Naive B cell (primary cell): Measurements from ENCODE around the gene C5AR1. TPM values are rescaled to one million over a fixed set of nuclear protein-coding genes. Genes with fewer than 3 reads are reported as not detected.
"Not testable (repeated sequence)": the region's sequence is repeated elsewhere in the genome, so short reads cannot be mapped to it uniquely, and the experiment has no call there.

ENCODE experiments used
- ATAC-seq, 2 donors: fragments of 150-1000 bp; cut with Tn5 transposase; 2 replicates each; pipeline ENCODE4 v1.10.0; 2021; ENCODE audit warnings: low read depth in 2 of 2, mild to moderate bottlenecking in 2 of 2, moderate library complexity in 2 of 2
- DNase-seq: peaks from one replicate; pipeline ENCODE4 v3.0.0; 2022
- H3K27ac Mint-ChIP-seq, 6 donors: one replicate each; pipeline ENCODE4 v1.8.0; 2020 to 2022; ENCODE audit warnings: mild to moderate bottlenecking in 6 of 6, mixed read lengths in 6 of 6, moderate library complexity in 5 of 6, inconsistent platforms in 2 of 6
- H3K27me3 Mint-ChIP-seq, 3 donors: one replicate each; pipeline ENCODE4 v1.8.0; 2021 to 2022; ENCODE audit warnings: mixed read lengths in 3 of 3, mild to moderate bottlenecking in 1 of 3
- H3K36me3 Mint-ChIP-seq, 2 donors: one replicate each; pipeline ENCODE4 v1.8.0; 2020 to 2022; ENCODE audit warnings: mixed read lengths in 2 of 2, inconsistent platforms in 1 of 2, mild to moderate bottlenecking in 1 of 2
- H3K4me1 Mint-ChIP-seq, 3 donors: one replicate each; pipeline ENCODE4 v1.8.0; 2020 to 2022; ENCODE audit warnings: mixed read lengths in 3 of 3, inconsistent platforms in 1 of 3, mild to moderate bottlenecking in 1 of 3, moderate library complexity in 1 of 3
- H3K4me3 Mint-ChIP-seq, 8 donors: one replicate each; pipeline ENCODE4 v1.8.0; 2020 to 2022; ENCODE audit warnings: mild to moderate bottlenecking in 8 of 8, mixed read lengths in 8 of 8, moderate library complexity in 8 of 8, inconsistent platforms in 2 of 8
- H3K9me3 Mint-ChIP-seq, 7 donors: one replicate each; pipeline ENCODE4 v1.8.0; 2020 to 2022; ENCODE audit warnings: mixed read lengths in 7 of 7, mild to moderate bottlenecking in 5 of 7, inconsistent platforms in 2 of 7, moderate library complexity in 1 of 7
- polyA plus RNA-seq, 6 donors: library from polyadenylated mRNA; unstranded; fragments of 300-500 nt; fragmentation: Illumina TruSeq; gene quantifications; one replicate each; pipeline ENCODE4 v1.2.3, GENCODE V29; 2021; ENCODE audit warnings: low read depth in 6 of 6

Gene C5AR1
- polyA plus RNA-seq, 6 donors from 2014 or later, result 0.16 to 0.95 (median 0.21) TPM; not detected in 1

DNA sequence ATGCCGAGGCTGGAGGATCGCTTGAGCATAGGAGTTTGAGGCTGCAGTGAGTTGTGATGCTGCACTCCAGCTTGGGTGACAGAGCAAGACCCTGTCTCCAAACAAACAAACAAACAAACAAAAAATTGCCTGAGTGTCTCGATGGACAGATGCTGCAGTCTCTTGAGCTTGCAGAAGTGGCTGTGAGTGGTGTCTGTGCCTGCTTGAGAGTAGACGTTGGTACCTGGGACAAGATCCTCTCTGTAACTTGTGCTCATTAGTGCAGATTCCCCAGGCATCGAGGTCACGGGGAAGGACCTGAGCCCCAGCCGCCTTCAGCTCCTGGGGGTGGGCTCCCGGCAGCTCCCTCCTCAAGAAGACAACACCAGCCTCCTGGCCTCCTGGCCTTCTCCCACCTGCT lies 13.7 kb downstream of the C5AR1 start:
- no peak for ATAC-seq
- H3K27ac Mint-ChIP-seq, result no peak overlapping the region
- peaks cover 0 to 5% (median 0%) of the 10 kb centered on the region in 3 donors for H3K4me1 Mint-ChIP-seq

DNA sequence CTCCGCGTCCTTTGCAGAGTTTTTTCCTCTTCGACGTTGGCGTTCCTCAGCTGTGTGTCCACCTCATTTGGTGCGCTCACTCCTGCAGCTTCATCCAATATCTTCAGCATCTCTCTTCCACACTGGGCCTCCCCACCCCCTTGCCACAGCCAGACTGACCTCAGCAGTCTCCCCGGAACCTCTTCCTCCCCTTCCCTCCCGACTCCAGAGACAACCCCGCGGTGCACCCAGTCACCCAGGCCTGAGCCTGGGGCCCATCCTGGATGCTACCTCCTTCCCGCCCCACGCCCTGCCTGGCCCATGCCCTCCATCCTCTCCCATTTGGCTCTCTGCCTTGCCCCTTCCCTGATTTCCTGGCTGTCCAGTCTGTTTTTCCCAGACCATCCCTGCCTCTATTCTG lies 14.2 kb downstream of the C5AR1 start:
- peaks cover 22 to 54% (median 39%) of the 10 kb centered on the region in 3 donors for H3K27me3 Mint-ChIP-seq
- no peak overlapping the region for H3K4me3 Mint-ChIP-seq
- peaks cover 0 to 5% (median 0%) of the 10 kb centered on the region in 3 donors for H3K4me1 Mint-ChIP-seq
- no peak overlapping the region for H3K27ac Mint-ChIP-seq
- no peaks in the 10 kb centered on the region for H3K9me3 Mint-ChIP-seq
- no peak for DNase-seq
- ATAC-seq, result no peak
- H3K36me3 Mint-ChIP-seq, result no peaks in the 10 kb centered on the region

More for the DNA sequence above, 13.7 kb downstream of the C5AR1 start:
- Mint-ChIP-seq H3K9me3 (no peaks in the 10 kb centered on the region), H3K36me3 (no peaks in the 10 kb centered on the region), H3K27me3 (peaks cover 22 to 54% (median 41%) of the 10 kb centered on the region in 3 donors), H3K4me3 (no peak overlapping the region)
- no peak for DNase-seq

DNA sequence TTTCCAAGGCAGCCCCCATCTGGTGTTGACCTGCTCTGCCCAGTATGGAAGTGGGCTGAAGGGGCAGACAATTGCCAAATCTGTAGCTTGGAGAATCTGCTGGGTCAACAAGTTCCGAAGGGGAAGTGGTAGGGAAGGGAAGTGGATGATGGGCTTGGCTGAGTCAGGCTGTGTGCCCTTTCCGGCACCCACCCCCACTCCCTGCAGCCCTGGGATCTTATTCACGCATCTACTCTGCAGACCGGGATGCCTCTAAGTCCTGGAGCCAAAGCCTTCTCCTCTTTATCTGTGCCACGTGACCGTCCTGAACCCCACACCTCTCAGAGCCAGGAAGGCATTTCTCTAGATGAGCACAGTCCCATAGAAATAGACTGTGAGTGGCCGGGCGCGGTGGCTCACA lies 14.8 kb downstream of the C5AR1 start:
- Mint-ChIP-seq H3K27ac (no peak overlapping the region), H3K4me3 (no peak overlapping the region), H3K4me1 (peaks cover 0 to 5% (median 0%) of the 10 kb centered on the region in 3 donors), H3K36me3 (no peaks in the 10 kb centered on the region), H3K9me3 (no peaks in the 10 kb centered on the region), H3K27me3 (peaks cover 22 to 54% (median 33%) of the 10 kb centered on the region in 3 donors)
- ATAC-seq, result no peak
- no peak for DNase-seq

DNA sequence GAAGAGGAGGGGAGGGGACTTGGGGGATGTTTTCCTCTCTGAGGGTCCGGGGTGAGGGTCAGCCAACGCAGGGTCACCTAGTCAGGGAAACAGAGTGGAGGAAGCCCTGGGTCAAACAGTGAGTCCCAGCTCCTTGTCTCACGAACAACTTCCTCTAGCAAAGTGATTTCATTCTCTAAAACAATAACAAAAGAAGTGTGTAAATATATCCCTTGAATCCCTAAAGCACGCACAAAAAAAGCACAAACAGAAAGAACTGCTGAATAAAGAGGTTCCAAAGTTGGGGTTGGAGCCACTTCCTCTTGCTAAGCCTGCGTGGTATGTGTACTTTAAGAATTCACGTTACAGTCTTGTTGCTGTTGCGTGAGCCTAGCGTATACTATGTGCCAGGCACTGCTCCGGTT lies 20.8 kb downstream of the C5AR1 start:
- H3K4me1 Mint-ChIP-seq, result no peaks in the 10 kb centered on the region
- no peak overlapping the region for H3K4me3 Mint-ChIP-seq
- no peaks in the 10 kb centered on the region for H3K9me3 Mint-ChIP-seq
- DNase-seq (no peak), ATAC-seq (no peak)
- H3K36me3 Mint-ChIP-seq, result no peaks in the 10 kb centered on the region
- no peak overlapping the region for H3K27ac Mint-ChIP-seq
- H3K27me3 Mint-ChIP-seq, result peaks cover 6 to 25% (median 11%) of the 10 kb centered on the region in 3 donors

DNA sequence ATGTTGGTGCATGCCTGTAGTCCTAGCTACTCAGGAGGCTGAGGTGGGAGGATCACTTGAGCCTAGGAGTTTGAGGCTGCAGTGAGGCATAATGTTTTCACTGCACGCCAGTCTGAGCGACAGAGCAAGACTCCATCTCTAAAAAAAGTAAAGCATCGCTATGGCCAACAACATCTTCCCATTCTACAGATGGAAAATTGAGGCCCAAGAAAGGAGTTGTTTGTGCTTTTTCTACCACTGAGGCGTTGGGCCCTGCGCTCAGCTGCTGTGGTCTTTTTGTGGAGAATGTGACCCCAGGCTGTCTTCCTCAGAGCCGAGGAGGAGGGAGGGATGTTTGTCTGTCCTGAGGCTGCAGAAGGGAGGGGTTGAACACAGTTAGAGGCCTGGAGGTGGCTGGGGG lies 21.8 kb downstream of the C5AR1 start:
- Mint-ChIP-seq H3K4me1 (peaks cover 2 to 3% (median 2%) of the 10 kb centered on the region in 3 donors), H3K27me3 (peaks cover 4 to 19% (median 11%) of the 10 kb centered on the region in 3 donors), H3K27ac (no peak overlapping the region), H3K9me3 (no peaks in the 10 kb centered on the region), H3K4me3 (no peak overlapping the region), H3K36me3 (no peaks in the 10 kb centered on the region)
- no peak for DNase-seq
- ATAC-seq, result no peak

DNA sequence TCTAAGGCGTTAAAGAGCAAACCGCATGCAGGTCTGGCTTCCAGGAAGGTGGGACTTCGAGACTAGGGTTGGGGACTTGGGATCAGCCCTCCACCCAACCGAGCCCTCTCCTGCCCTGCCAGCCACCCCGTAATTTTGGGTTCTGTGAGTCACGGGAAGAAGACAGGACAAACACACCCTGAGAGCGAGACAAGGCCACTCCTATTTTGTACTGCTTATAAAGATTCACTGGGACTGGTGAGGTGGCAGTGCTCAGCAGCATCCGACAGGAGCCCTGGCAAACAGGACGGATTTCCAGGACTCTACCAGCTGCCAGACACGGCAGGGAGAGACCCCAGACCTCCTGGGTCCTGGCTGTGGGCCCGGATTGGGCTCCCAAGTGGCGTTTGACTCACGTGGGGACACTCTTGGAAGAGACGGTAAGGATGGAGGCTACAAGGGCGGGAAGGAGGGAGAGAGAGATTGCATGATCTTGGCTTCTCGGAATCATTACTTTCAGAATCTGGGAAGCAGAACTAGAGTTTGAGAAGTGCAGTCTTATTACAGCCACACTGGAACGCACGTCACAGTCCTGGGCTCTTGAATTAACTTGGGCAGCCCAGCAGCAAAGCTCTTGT lies 22.4 kb downstream of the C5AR1 start, which contains the start of gene C5AR2:
Gene C5AR2 (plus strand): TSS at position 245 of the 617 bp plus-strand sequence. CDS start 8,625 bp downstream, outside the sequence.
- Mint-ChIP-seq H3K4me3 (no peak within 1 kb of the TSS), H3K27me3 (peaks cover 4 to 14% (median 11%) of the 10 kb centered on the region in 3 donors), H3K9me3 (no peaks in the 10 kb centered on the region), H3K36me3 (no peaks in the 10 kb centered on the region), H3K27ac (peak within 1 kb of the TSS in 1 of 6 donors; percentile 10), H3K4me1 (peaks cover 5 to 6% (median 6%) of the 10 kb centered on the region in 3 donors)
- no peak for DNase-seq
- no peak for ATAC-seq

DNA sequence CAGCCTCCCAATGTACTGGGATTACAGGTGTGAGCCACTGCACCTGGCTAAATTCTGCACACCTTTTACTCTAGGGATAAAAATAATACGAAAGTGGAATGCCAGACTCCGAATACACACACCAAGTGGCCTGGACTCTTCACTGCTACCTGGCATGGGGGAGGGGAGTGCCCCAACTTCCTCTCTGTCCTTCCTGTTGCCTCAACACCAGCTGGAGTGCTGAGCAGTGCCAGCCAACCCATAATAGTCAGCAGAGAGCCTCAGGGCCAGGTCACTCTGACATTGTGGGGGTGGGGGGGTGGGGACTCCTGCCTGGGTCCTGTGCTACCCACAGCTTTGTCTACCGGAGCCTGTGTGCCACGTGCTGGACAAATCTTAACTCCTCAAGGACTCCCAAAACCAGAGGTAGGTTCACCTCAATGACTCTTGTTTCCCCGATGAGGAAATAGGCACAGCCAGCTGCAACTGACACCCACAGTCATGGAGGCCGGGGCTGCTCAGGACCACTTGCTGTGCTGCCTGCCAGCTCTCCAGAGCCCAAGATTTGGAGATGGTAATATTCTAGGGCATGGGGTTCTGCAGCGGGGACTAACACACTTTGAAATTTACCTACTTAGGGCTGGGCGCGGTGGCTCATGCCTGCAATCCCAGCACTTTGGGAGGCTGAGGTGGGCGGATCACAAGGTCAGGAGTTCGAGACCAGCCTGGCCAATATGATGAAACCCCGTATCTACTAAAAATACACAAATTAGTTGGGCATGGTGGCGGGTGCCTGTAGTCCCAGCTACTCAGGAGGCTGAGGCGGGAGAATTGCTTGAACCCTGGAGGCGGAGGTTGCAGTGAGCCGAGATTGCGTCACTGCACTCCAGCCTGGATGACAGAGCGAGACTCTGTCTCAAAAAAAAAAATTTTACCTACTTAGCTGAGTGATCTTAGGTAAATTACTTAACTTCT lies 27.4 kb downstream of the C5AR1 start:
- H3K9me3 Mint-ChIP-seq, H3K36me3 Mint-ChIP-seq, H3K27ac Mint-ChIP-seq, H3K4me1 Mint-ChIP-seq, DNase-seq: not testable (repeated sequence)
- peak; percentile 48 to 63 for ATAC-seq
- Mint-ChIP-seq H3K27me3 (peaks cover 10 to 29% (median 26%) of the 10 kb centered on the region in 3 donors), H3K4me3 (peak overlapping the region in 1 of 8 donors; percentile 4)

DNA sequence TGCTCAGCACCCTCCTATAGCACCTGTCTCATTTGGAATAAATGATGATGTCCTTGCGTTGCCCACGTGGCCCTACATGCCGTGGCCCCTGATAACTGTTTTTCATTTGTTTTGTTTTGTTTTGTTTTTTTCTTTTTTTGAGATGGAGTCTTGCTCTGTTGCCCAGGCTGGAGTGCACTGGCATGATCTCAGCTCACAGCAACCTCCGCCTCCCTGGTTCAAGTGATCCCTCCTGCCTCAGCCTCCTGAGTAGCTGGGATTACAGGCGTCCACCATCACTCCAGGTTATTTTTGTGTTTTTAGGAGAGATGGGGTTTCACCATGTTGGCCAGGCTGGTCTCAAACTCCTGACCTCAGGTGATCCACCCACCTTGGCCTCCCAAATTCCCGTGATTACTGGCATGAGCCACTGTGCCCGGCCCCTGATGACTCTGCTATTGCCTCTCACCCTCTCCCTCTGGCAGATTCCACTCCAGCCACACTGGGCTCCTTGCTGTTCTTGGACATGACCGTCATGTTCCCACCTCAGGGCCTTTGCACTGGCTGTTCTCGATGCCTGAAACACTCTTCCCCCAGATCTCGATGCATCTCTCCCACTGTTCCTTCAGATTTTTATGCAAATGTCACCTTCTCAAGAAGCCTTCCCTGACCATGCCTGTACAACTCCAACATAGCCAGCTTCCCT lies 29.7 kb downstream of the C5AR1 start:
- H3K27ac Mint-ChIP-seq, result no peak overlapping the region

DNA sequence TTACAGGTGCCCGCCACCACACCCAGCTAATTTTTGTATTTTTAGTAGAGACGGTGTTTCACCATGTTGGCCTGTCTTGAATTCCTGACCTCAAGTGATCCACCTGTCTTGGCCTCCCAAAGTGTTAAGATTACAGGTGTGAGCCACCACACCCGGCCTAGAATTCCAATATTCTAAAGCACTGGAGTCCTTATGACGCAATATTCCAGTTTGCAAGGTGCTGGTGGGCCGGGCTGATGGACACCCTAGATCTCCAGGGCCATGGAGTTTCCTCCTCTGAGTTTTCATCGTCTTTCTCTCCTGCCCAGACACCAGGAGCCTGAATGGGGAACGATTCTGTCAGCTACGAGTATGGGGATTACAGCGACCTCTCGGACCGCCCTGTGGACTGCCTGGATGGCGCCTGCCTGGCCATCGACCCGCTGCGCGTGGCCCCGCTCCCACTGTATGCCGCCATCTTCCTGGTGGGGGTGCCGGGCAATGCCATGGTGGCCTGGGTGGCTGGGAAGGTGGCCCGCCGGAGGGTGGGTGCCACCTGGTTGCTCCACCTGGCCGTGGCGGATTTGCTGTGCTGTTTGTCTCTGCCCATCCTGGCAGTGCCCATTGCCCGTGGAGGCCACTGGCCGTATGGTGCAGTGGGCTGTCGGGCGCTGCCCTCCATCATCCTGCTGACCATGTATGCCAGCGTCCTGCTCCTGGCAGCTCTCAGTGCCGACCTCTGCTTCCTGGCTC lies 31.0 kb downstream of the C5AR1 start:
- H3K4me3 Mint-ChIP-seq, result no peak overlapping the region
- H3K27ac Mint-ChIP-seq, result no peak overlapping the region
- DNase-seq (no peak), ATAC-seq (no peak)
- peaks cover 4 to 5% of the 10 kb centered on the region in 2 donors for H3K36me3 Mint-ChIP-seq
- peaks cover 8 to 32% (median 15%) of the 10 kb centered on the region in 3 donors for H3K27me3 Mint-ChIP-seq
- H3K9me3 Mint-ChIP-seq, result peaks cover 0 to 9% (median 3%) of the 10 kb centered on the region in 7 donors
- peaks cover 5 to 6% (median 6%) of the 10 kb centered on the region in 3 donors for H3K4me1 Mint-ChIP-seq

More for the DNA sequence above, 29.7 kb downstream of the C5AR1 start:
- DNase-seq (no peak), ATAC-seq (no peak)
- Mint-ChIP-seq H3K4me1 (peaks cover 5 to 6% (median 6%) of the 10 kb centered on the region in 3 donors), H3K36me3 (peaks cover 4 to 5% of the 10 kb centered on the region in 2 donors), H3K27me3 (peaks cover 8 to 32% (median 15%) of the 10 kb centered on the region in 3 donors), H3K4me3 (no peak overlapping the region), H3K9me3 (peaks cover 0 to 9% (median 3%) of the 10 kb centered on the region in 7 donors)

DNA sequence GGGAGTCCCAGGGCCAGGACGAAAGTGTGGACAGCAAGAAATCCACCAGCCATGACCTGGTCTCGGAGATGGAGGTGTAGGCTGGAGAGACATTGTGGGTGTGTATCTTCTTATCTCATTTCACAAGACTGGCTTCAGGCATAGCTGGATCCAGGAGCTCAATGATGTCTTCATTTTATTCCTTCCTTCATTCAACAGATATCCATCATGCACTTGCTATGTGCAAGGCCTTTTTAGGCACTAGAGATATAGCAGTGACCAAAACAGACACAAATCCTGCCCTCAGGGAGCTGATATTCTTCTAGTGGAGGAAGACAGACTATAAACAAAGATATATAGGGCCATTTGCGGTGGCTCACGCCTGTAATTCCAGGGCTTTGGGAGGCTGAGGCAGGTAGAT lies 32.1 kb downstream of the C5AR1 start:
- H3K4me3 Mint-ChIP-seq, result peak overlapping the region in 1 of 8 donors; percentile 18
- peaks cover under 1 to 2% (median 1%) of the 10 kb centered on the region in 3 donors for H3K4me1 Mint-ChIP-seq
- DNase-seq (no peak), ATAC-seq (no peak)
- H3K36me3 Mint-ChIP-seq, result peaks cover 4 to 5% of the 10 kb centered on the region in 2 donors
- peak overlapping the region in 1 of 6 donors; percentile 84 for H3K27ac Mint-ChIP-seq
- H3K27me3 Mint-ChIP-seq, result peaks cover 8 to 32% (median 15%) of the 10 kb centered on the region in 3 donors
- H3K9me3 Mint-ChIP-seq, result peaks cover 0 to 9% (median 3%) of the 10 kb centered on the region in 7 donors

DNA sequence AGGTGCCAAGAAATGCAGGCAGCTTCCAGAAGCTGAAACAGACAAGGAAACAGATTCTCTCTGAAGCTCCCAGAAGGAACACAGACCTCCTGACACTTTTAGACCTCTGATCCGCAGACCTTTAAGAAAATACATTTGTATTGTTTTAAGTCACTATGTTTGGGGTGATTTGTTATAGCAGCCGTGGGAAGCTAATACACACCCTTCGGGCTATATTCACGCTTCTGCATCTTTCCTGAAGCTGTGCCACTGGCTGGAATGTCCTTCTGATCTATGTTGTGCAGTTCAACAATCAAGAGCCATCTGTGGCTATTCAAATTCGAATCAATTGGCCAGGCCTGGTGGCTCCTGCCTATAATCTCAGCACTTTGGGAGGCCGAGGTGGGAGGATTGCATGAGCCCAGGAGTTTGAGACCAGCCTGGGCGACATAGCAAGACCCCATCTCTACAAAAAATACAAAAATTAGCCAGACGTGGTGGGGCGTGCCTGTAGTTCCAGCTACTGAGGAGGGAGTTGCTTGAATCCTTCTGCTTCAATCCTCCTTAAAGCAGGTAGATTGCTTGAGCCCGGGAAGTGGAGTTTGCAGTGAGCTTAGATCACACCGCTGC lies 33.6 kb downstream of the C5AR1 start:
- no peak for ATAC-seq
- peak overlapping the region in 1 of 6 donors; percentile 64 for H3K27ac Mint-ChIP-seq
- H3K9me3 Mint-ChIP-seq, result peaks cover 0 to 9% (median 3%) of the 10 kb centered on the region in 7 donors
- no peak for DNase-seq
- H3K4me3 Mint-ChIP-seq, result no peak overlapping the region
- H3K4me1 Mint-ChIP-seq, result peaks cover 0 to under 1% (median under 1%) of the 10 kb centered on the region in 3 donors
- peaks cover 8 to 32% (median 15%) of the 10 kb centered on the region in 3 donors for H3K27me3 Mint-ChIP-seq
- peaks cover 4 to 5% of the 10 kb centered on the region in 2 donors for H3K36me3 Mint-ChIP-seq

DNA sequence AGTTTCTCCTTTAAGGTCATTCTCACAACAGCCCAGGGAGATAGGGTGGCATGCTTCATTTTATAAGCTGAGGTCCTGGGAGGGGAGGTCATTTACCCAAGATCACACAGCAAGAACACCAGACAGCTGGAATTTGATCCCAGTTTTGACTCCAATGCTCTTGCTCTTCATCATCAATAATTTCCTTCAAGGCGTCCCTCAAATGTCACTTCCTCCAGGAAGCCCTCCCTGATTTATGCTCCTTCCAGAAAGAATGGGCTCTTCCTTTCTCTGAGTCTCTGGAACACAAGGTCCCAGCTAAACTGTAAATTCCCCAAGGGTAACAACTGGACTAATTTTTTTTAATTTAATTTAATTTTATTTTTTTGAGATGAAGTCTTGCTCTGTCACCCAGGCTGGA lies 34.8 kb downstream of the C5AR1 start:
- peaks cover 5 to 12% (median 12%) of the 10 kb centered on the region in 3 donors for H3K4me1 Mint-ChIP-seq
- H3K9me3 Mint-ChIP-seq, result peaks cover 0 to 9% (median 3%) of the 10 kb centered on the region in 7 donors
- ATAC-seq, result no peak
- peaks cover 4 to 11% of the 10 kb centered on the region in 2 donors for H3K36me3 Mint-ChIP-seq
- H3K27ac Mint-ChIP-seq, result peak overlapping the region in 1 of 6 donors; percentile 63
- no peak overlapping the region for H3K4me3 Mint-ChIP-seq
- peaks cover 8 to 29% (median 12%) of the 10 kb centered on the region in 3 donors for H3K27me3 Mint-ChIP-seq
- no peak for DNase-seq
